Stimulated activated CD8-positive, alpha-beta memory T cell treated with anti-CD3 and anti-CD28 coated beads, Interleukin-4, amount 100 ng/mL, for 1 hour (primary cell): ENCODE results near the gene NFASC.
A peak's percentile ranks its signal among the peaks of the same experiment; 100 is the strongest.

Source experiments
- DNase-seq, 2 donors: peaks; one replicate each; pipeline ENCODE4 v3.0.0-alpha.2; 2020; ENCODE audit warnings: low read depth in 2 of 2, low spot score in 1 of 2

Gene NFASC

GRCh38 chr1:205058853-205059252 is 188.2 kb downstream of the NFASC start:
- no peak for DNase-seq

- DNase-seq: no peak
Measured at GRCh38 chr1:205059660-205060059, 189.0 kb downstream of the NFASC start.

GRCh38 chr1:205060746-205061145 is 190.1 kb downstream of the NFASC start:
- no peak for DNase-seq

- no peak for DNase-seq
Measured at GRCh38 chr1:205061227-205061626, 190.6 kb downstream of the NFASC start.

- peak in 1 of 2 donors; percentile 42 for DNase-seq
Measured at GRCh38 chr1:205061665-205062069, 191.0 kb downstream of the NFASC start.

GRCh38 chr1:205062319-205062718 is 191.7 kb downstream of the NFASC start:
- DNase-seq: no peak

- no peak for DNase-seq
Measured at GRCh38 chr1:205062895-205063294, 192.2 kb downstream of the NFASC start.

- DNase-seq: no peak
Measured at GRCh38 chr1:205064301-205064700, 193.6 kb downstream of the NFASC start.

GRCh38 chr1:205064741-205065316 is 194.2 kb downstream of the NFASC start:
- no peak for DNase-seq

GRCh38 chr1:205065666-205066065 is 195.0 kb downstream of the NFASC start:
- no peak for DNase-seq

- DNase-seq: no peak
Measured at GRCh38 chr1:205066141-205066818, 195.6 kb downstream of the NFASC start.

GRCh38 chr1:205067031-205067430 is 196.4 kb downstream of the NFASC start:
- DNase-seq: no peak

- no peak for DNase-seq
Measured at GRCh38 chr1:205068001-205068400, 197.3 kb downstream of the NFASC start.

- no peak for DNase-seq
Measured at GRCh38 chr1:205068457-205069040, 197.9 kb downstream of the NFASC start.

GRCh38 chr1:205069371-205070125 is 198.9 kb downstream of the NFASC start:
- DNase-seq: no peak

GRCh38 chr1:205071028-205071409 is 200.4 kb downstream of the NFASC start:
- no peak for DNase-seq

- no peak for DNase-seq
Measured at GRCh38 chr1:205071801-205072200, 201.1 kb downstream of the NFASC start.

- DNase-seq: no peak
Measured at GRCh38 chr1:205072286-205072685, 201.6 kb downstream of the NFASC start.
